Breast epithelium (tissue), 4 donors: ENCODE data around the gene DMP1. TPM values are rescaled to one million over a fixed set of nuclear protein-coding genes. Genes with fewer than 3 reads are reported as not detected.

Experiments
- DNase-seq, 2 donors: peaks; one replicate each; pipeline ENCODE4 v3.0.0-alpha.2; 2019; ENCODE audit warnings: low spot score in 2 of 2
- H3K27ac ChIP-seq, 2 donors: fragments of 200-600 bp; sonication (generic) in 1 of 2; one replicate each; pipeline ENCODE4 v1.5.1; 2016 to 2019; ENCODE audit warnings: mild to moderate bottlenecking in 1 of 2
- H3K27me3 ChIP-seq, 2 donors: fragments of 200-600 bp; sonication (generic) in 1 of 2; one replicate each; pipeline versions ENCODE4 v1.5.1 to v1.6.0; 2017 to 2019; ENCODE audit warnings: control low read depth in 1 of 2, mild to moderate bottlenecking in 1 of 2
- H3K36me3 ChIP-seq: fragments of 200-600 bp; one replicate; pipeline ENCODE4 v1.5.1; 2019
- H3K4me1 ChIP-seq, 2 donors: fragments of 200-600 bp; sonication (generic); one replicate each; pipeline ENCODE4 v1.5.1; 2016 to 2019; ENCODE audit warnings: control low read depth in 1 of 2
- H3K4me3 ChIP-seq, 3 donors: fragments of 200-600 bp; sonication (generic); 1 replicate in 2 of 3; 2 replicates in 1 of 3; pipeline ENCODE4 v1.5.1; 2016 to 2019; ENCODE audit warnings: mild to moderate bottlenecking in 3 of 3, moderate library complexity in 2 of 3
- H3K9me3 ChIP-seq, 2 donors: fragments of 200-600 bp; sonication (generic) in 1 of 2; one replicate each; pipeline ENCODE4 v1.5.1; 2016 to 2019; ENCODE audit warnings: control low read depth in 1 of 2
- POLR2A ChIP-seq: fragments of 450-650 bp; IDR thresholded peaks from one replicate; pipeline ENCODE4 v1.6.1; 2016; ENCODE audit warnings: antibody characterized with exemption, mild to moderate bottlenecking, moderate library complexity
- POLR2AphosphoS5 ChIP-seq, 3 donors: sonication (generic); formaldehyde crosslinking; IDR thresholded peaks; one replicate each; pipeline ENCODE4 v1.6.1; 2017; ENCODE audit warnings: antibody characterized with exemption in 3 of 3
- intact Hi-C: fragments of 100-400 bp; cut with DNase I; formaldehyde crosslinking; loops from one replicate; pipeline ENCODE4 v1.15.1; 2023; ENCODE audit warnings: low total_unique reads
- total RNA-seq, 3 donors: library from RNA; depleted of rRNA; stranded (reverse); fragments of >200 nt; gene quantifications; one replicate each; pipeline ENCODE4 v1.1.0, GENCODE V29; 2016
- TF ChIP-seq, protein P1 (sequence below), 3 donors: fragments of 450-650 bp; IDR thresholded peaks; one replicate each; pipeline ENCODE4 v1.5.1; 2016 to 2017; ENCODE audit warnings: antibody characterized with exemption in 3 of 3, mild to moderate bottlenecking in 3 of 3, moderate library complexity in 3 of 3

The DMP1 gene, protein sequence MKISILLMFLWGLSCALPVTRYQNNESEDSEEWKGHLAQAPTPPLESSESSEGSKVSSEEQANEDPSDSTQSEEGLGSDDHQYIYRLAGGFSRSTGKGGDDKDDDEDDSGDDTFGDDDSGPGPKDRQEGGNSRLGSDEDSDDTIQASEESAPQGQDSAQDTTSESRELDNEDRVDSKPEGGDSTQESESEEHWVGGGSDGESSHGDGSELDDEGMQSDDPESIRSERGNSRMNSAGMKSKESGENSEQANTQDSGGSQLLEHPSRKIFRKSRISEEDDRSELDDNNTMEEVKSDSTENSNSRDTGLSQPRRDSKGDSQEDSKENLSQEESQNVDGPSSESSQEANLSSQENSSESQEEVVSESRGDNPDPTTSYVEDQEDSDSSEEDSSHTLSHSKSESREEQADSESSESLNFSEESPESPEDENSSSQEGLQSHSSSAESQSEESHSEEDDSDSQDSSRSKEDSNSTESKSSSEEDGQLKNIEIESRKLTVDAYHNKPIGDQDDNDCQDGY
- not detected for total RNA-seq

DNA sequence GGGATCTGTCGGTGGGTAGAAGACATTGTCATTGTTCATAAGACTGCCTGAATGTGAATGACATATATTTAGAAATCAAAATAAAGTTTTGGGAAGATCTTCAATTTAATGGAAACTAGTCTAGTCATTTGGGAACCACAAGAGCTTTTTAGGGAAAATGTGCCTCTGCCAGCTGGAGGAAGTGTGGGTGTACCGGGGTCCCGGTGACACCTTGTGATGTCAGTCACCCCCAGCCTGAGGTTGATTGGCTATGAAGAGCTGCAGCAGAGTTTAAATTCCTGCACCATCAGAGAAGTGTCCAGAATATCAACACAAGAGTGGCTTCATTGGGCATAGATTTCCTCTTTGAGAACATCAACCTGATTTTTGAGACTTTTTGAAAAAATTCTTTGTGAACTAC lies at the start of gene DMP1:
DMP1 (plus strand) TSS at position 301 of the 400 bp plus-strand sequence. CDS start 6,213 bp downstream, outside the sequence.
- no peaks in the 10 kb centered on the region for H3K9me3 ChIP-seq
- H3K27me3 ChIP-seq = no peaks in the 10 kb centered on the region
- TF ChIP-seq POLR2AphosphoS5 (IDR thresholded peaks at IDR 0.05) (no peak), POLR2A (no peak)
- TF ChIP-seq, protein P1, sequence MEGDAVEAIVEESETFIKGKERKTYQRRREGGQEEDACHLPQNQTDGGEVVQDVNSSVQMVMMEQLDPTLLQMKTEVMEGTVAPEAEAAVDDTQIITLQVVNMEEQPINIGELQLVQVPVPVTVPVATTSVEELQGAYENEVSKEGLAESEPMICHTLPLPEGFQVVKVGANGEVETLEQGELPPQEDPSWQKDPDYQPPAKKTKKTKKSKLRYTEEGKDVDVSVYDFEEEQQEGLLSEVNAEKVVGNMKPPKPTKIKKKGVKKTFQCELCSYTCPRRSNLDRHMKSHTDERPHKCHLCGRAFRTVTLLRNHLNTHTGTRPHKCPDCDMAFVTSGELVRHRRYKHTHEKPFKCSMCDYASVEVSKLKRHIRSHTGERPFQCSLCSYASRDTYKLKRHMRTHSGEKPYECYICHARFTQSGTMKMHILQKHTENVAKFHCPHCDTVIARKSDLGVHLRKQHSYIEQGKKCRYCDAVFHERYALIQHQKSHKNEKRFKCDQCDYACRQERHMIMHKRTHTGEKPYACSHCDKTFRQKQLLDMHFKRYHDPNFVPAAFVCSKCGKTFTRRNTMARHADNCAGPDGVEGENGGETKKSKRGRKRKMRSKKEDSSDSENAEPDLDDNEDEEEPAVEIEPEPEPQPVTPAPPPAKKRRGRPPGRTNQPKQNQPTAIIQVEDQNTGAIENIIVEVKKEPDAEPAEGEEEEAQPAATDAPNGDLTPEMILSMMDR (IDR thresholded peaks at IDR 0.05) = no peak
- H3K4me3 ChIP-seq = no peak within 1 kb of the TSS
- H3K4me1 ChIP-seq = no peaks in the 10 kb centered on the region
- intact Hi-C loops = no loop called here
- H3K27ac ChIP-seq = no peak within 1 kb of the TSS
- no peak for DNase-seq
- H3K36me3 ChIP-seq = no peaks in the 10 kb centered on the region

DNA sequence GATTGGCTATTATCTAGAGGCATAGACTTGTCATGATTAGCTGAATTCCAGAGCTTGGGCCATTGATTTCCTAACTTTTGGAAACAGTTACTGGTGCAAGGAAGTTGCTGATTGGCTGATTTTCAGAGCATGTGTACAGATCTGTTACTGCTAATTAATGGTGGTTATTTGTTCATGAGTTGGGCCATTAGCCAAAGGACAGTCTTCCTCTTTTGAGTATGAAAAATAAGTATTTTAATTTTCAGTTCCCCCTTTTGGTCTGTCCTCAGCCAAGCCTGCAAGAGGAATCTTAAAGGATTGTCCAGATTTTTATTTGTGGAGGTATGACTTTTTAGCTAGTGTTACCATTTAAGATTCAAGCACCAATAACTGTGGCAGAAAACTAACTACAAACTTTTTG lies 48.7 kb upstream of the DMP1 start:
- TF ChIP-seq, protein P1 (IDR thresholded peaks at IDR 0.05) = no peak
- TF ChIP-seq POLR2A = no peak
- TF ChIP-seq POLR2AphosphoS5 (IDR thresholded peaks at IDR 0.05) = no peak
- intact Hi-C loops = no loop called here
- no peaks in the 10 kb centered on the region for H3K9me3 ChIP-seq
- no peak for DNase-seq
- H3K36me3 ChIP-seq = no peaks in the 10 kb centered on the region
- no peaks in the 10 kb centered on the region for H3K4me1 ChIP-seq
- H3K27ac ChIP-seq = no peak overlapping the region
- H3K4me3 ChIP-seq = no peak overlapping the region
- H3K27me3 ChIP-seq = no peaks in the 10 kb centered on the region

DNA sequence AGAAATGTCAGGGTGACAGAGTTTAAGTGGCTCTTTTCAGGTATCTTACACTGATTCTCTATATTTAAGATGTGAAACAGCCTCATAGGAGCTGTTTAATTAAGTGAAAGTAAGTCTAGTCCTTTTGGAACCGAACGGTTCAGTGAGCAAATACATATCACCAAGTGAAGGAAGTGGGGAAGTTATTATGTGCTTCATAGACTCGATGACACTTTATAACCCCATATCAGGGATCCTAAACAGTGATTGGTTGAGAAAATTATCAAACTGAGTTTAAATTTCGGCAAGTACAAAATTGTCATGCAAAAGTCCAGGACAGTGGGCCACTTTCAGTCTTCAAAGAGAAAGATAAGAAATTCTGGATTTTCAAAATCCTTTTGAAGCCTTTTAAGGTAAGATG lies 41.9 kb upstream of the DMP1 start, which contains the start of gene DSPP:
DSPP (plus strand) TSS at position 301 of the 400 bp plus-strand sequence. CDS start 2,380 bp downstream, outside the sequence.
- Histone ChIP-seq H3K9me3 (no peaks in the 10 kb centered on the region), H3K27me3 (no peaks in the 10 kb centered on the region), H3K27ac (no peak within 1 kb of the TSS), H3K4me3 (no peak within 1 kb of the TSS), H3K36me3 (no peaks in the 10 kb centered on the region), H3K4me1 (no peaks in the 10 kb centered on the region)
- intact Hi-C loops = no loop called here
- DNase-seq = no peak
- TF ChIP-seq, protein P1 (IDR thresholded peaks at IDR 0.05) = no peak
- TF ChIP-seq POLR2AphosphoS5 (IDR thresholded peaks at IDR 0.05) (no peak), POLR2A (no peak)

DNA sequence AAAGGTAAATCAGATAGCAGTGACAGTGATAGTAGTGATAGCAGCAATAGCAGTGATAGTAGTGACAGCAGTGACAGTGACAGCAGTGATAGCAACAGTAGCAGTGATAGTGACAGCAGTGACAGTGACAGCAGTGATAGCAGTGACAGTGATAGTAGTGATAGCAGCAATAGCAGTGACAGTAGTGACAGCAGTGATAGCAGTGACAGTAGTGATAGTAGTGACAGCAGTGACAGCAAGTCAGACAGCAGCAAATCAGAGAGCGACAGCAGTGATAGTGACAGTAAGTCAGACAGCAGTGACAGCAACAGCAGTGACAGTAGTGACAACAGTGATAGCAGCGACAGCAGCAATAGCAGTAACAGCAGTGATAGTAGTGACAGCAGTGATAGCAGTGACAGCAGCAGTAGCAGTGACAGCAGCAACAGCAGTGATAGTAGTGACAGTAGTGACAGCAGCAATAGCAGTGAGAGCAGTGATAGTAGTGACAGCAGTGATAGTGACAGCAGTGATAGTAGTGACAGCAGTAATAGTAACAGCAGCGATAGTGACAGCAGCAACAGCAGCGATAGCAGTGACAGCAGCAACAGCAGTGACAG lies 35.7 kb upstream of the DMP1 start:
- H3K4me1 ChIP-seq = no peaks in the 10 kb centered on the region
- TF ChIP-seq POLR2A (no peak), POLR2AphosphoS5 (IDR thresholded peaks at IDR 0.05) (no peak)
- TF ChIP-seq, protein P1 (IDR thresholded peaks at IDR 0.05) = no peak
- no peak overlapping the region for H3K4me3 ChIP-seq
- intact Hi-C loops = no loop called here
- no peak for DNase-seq
- H3K27me3 ChIP-seq = no peaks in the 10 kb centered on the region
- H3K36me3 ChIP-seq = no peaks in the 10 kb centered on the region
- no peak overlapping the region for H3K27ac ChIP-seq
- H3K9me3 ChIP-seq = no peaks in the 10 kb centered on the region

DNA sequence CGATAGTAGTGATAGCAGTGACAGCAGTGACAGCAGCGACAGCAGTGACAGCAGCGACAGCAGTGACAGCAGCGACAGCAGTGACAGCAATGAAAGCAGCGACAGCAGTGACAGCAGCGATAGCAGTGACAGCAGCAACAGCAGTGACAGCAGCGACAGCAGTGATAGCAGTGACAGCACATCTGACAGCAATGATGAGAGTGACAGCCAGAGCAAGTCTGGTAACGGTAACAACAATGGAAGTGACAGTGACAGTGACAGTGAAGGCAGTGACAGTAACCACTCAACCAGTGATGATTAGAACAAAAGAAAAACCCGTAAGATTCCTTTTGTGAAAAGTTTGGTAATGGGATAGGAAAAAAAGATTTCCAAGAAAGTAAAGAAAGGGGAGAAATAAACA lies 33.8 kb upstream of the DMP1 start:
- TF ChIP-seq POLR2AphosphoS5 (IDR thresholded peaks at IDR 0.05) = no peak
- DNase-seq = no peak
- H3K27me3 ChIP-seq = no peaks in the 10 kb centered on the region
- no peaks in the 10 kb centered on the region for H3K9me3 ChIP-seq
- no peak overlapping the region for H3K27ac ChIP-seq
- intact Hi-C loops = no loop called here
- no peaks in the 10 kb centered on the region for H3K36me3 ChIP-seq
- no peak overlapping the region for H3K4me3 ChIP-seq
- no peaks in the 10 kb centered on the region for H3K4me1 ChIP-seq
